Suprapubic skin (tissue), 3 donors: ENCODE results near the gene DKK3.

Experiments used
- POLR2AphosphoS5 ChIP-seq, 3 donors: sonication (generic); formaldehyde crosslinking; IDR thresholded peaks; one replicate each; pipeline ENCODE4 v1.6.1; 2017; ENCODE audit warnings: antibody characterized with exemption in 3 of 3
- TF ChIP-seq, protein P1 (sequence below), 2 donors: fragments of 200-600 bp in 1 of 2; fragments of 450-650 bp in 1 of 2; sonication (generic) in 1 of 2; IDR thresholded peaks; one replicate each; pipeline ENCODE4 v1.5.1; 2016 to 2019; ENCODE audit warnings: antibody characterized with exemption in 2 of 2, mild to moderate bottlenecking in 1 of 2, moderate library complexity in 1 of 2

- TF ChIP-seq, protein P1, sequence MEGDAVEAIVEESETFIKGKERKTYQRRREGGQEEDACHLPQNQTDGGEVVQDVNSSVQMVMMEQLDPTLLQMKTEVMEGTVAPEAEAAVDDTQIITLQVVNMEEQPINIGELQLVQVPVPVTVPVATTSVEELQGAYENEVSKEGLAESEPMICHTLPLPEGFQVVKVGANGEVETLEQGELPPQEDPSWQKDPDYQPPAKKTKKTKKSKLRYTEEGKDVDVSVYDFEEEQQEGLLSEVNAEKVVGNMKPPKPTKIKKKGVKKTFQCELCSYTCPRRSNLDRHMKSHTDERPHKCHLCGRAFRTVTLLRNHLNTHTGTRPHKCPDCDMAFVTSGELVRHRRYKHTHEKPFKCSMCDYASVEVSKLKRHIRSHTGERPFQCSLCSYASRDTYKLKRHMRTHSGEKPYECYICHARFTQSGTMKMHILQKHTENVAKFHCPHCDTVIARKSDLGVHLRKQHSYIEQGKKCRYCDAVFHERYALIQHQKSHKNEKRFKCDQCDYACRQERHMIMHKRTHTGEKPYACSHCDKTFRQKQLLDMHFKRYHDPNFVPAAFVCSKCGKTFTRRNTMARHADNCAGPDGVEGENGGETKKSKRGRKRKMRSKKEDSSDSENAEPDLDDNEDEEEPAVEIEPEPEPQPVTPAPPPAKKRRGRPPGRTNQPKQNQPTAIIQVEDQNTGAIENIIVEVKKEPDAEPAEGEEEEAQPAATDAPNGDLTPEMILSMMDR (IDR thresholded peaks at IDR 0.05): no peak
- TF ChIP-seq POLR2AphosphoS5 (IDR thresholded peaks at IDR 0.05): no peak
Observed at GRCh38 chr11:12005476-12005875, 3.0 kb downstream of the DKK3 start.
